Measurements from ENCODE around the gene ZNF821. TPM values are rescaled to one million over a fixed set of nuclear protein-coding genes. Genes with fewer than 3 reads are reported as not detected.
A peak's percentile ranks its signal among the peaks of the same experiment; 100 is the strongest.

The ZNF821 gene
- total RNA-seq, 2 experiments from 2014 or later, result 3.7 to 4.1 TPM

DNA sequence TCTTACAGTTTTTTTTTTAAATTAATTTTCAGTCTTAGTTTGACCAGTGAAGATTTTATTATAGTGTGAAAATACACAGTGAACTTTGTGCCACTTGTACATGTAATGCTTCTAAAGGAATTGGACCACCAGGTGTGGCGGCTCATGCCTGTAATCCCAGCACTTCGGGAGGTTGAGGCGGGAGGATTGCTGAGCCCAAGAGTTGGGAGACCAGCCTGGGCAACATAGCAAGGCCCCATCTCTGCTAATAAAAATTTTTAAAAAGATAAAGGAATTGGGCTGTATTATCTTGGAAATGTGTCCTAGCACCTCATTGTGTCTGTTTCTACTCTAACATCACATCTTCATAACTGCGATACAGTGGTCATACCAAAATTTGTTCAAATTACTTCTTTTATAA lies 15.2 kb upstream of the ZNF821 start:
- ATAC-seq (no peak), DNase-seq (no peak)
- Mint-ChIP-seq H3K36me3 (ENCODE audit: low read depth) (peaks cover 23% of the 10 kb centered on the region), H3K4me3 (no peak overlapping the region), H3K9me3 (ENCODE audit: insufficient read depth) (no peaks in the 10 kb centered on the region), H3K27ac (no peak overlapping the region), H3K27me3 (ENCODE audit: low read depth) (no peaks in the 10 kb centered on the region), H3K4me1 (ENCODE audit: low read depth) (peaks cover 32% of the 10 kb centered on the region)
- POLR2A ChIA-PET, result interaction anchor here (0.6 kb wide), 1 partner anchor 58 kb away, joined by 3 read pairs; no protein-coding TSS in a partner anchor
- CTCF ChIA-PET, result interaction anchor here (3.1 to 3.3 kb wide), 2 partner anchors 16 to 62 kb away, joined by 16 to 18 read pairs; partner anchors contain the start of gene ZNF821

DNA sequence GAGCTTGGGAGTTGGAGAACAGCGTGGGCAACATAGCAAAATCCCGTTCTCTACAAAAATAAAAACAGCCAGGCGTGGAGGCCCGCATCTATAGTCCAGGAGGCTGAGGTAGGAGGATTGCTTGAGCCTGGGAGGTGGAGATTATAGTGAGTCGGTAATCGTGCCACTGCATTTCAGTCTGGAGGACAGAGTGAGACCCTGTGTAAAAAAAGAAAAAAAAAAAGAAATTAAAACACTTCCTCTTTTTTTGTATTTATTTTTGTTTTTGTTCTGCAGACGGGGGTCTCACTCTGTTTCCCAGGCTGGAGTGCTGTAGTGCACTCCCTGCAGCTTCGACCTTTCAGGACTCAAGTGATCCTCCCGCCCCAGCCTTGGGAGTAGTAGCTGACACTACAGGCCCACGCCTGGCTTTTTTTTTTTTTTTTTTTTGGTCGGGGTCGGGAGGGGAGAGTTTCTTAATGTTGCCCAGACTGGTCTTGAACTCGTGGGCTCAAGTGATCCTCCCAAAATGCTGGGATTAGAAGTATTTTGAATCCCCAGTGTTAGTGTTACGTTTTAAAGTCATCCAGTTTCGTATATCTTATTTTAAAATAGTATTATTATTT lies 12.9 kb upstream of the ZNF821 start:
- POLR2A ChIA-PET, result interaction anchor here (0.9 to 3.1 kb wide), 5 partner anchors 8 to 88 kb away, joined by 5 to 28 read pairs (median 7); partner anchors contain the start of genes AP1G1, ATXN1L and ZNF821

DNA sequence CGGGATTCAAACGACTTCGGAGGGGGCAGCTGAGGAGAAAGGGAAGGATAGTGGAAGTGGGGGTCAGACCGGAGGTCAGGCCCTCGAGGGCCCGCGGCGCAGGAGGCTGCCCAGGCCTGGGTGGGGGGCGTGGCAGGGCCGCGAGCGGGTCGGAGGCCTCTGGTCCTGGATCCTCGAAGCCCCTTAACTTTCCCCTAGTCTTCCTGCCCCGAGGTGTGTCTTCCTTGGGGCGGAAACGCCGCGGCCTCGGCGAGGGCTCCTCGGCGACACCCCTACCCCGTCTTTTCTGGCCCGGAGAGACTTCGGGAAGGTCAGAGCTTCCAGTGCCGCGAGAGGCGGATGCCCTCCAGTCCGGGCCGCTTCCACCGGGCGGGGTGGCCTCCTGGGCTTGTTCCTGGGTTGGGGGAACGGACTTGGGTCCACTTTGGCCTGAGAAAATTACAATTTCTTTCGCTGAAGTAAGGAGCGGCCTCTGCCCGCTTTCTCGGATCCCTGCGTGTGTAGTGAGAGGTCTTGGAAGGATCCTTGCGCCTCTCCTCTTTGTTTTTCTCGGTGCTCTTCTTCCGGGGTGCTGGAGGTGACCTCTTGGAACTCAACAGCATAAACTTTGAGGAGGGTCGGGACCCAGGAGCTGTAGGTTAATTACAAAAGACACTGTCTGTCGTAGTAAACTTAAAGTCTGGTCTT lies 11.8 kb upstream of the ZNF821 start:
- ChIA-PET CTCF (interaction anchor here (1.6 to 6.5 kb wide), 2 partner anchors 12 to 66 kb away, joined by 6 to 65 read pairs; partner anchors contain the start of gene ZNF821), POLR2A (interaction anchor here (0.9 to 3.1 kb wide), 7 partner anchors 9 to 87 kb away, joined by 3 to 28 read pairs (median 5); partner anchors contain the start of genes AP1G1, ATXN1L and ZNF821)
- H3K4me3 Mint-ChIP-seq, result peak overlapping the region; percentile 97
- peak; percentile 37 for ATAC-seq
- H3K27me3 Mint-ChIP-seq (ENCODE audit: low read depth), result no peaks in the 10 kb centered on the region
- peaks cover 28% of the 10 kb centered on the region for H3K4me1 Mint-ChIP-seq (ENCODE audit: low read depth)
- H3K27ac Mint-ChIP-seq, result peak overlapping the region; percentile 97
- H3K9me3 Mint-ChIP-seq (ENCODE audit: insufficient read depth), result no peaks in the 10 kb centered on the region
- no peak for DNase-seq
- H3K36me3 Mint-ChIP-seq (ENCODE audit: low read depth), result peaks cover 14% of the 10 kb centered on the region

More for the DNA sequence above, 12.9 kb upstream of the ZNF821 start:
- DNase-seq (no peak), ATAC-seq (no peak)
- no peaks in the 10 kb centered on the region for H3K27me3 Mint-ChIP-seq (ENCODE audit: low read depth)
- peaks cover 25% of the 10 kb centered on the region for H3K4me1 Mint-ChIP-seq (ENCODE audit: low read depth)
- H3K4me3 Mint-ChIP-seq, result peak overlapping the region; percentile 97
- H3K9me3 Mint-ChIP-seq (ENCODE audit: insufficient read depth), result no peaks in the 10 kb centered on the region
- CTCF ChIA-PET, result interaction anchor here (1.0 to 6.5 kb wide), 5 partner anchors 14 to 65 kb away, joined by 3 to 65 read pairs (median 6); partner anchors contain the start of gene ZNF821
- H3K36me3 Mint-ChIP-seq (ENCODE audit: low read depth), result peaks cover 14% of the 10 kb centered on the region
- peak overlapping the region; percentile 67 for H3K27ac Mint-ChIP-seq

DNA sequence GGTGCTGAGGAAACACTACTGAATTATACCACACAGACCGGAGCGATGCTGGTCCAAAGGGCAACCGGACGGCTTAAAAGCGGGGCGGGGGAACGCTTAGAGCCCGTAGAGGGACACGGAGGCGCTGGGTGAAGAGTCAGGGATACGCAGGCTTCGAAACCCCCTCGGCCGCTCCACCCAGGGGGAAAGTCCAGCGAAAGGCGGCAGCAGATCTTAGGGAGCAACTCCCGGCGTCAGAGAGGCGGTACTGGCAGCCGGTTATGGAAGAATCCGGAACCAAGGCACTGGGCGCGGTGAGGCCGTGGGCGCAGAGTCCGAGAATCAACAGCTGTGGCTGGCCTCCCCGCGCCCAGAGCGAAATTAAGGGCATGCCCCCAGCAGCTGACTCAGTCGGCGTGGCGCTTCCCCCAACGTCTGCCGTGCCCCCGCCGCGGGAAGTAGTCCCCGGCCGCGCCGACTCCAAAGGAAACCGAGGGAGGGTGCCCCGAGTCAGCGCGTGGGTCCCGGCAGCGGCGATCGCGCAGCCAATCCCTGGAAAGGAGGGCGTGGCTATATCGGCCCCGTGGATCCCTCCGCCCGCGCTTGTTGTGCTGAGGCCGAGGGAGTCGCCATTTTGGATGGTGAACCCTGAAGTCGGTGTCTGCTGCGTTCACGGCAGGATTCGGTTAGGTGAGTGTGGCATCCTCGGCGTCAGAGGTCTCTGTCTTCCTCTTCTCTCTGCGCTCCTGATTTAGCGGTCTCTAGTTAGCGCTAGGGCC lies 11.1 kb upstream of the ZNF821 start, which contains the start of gene IST1:
Gene IST1, plus strand, starts transcription at position 611 of the 758 bp plus-strand sequence. CDS start 20,110 bp downstream, outside the sequence.
- peaks cover 24% of the 10 kb centered on the region for H3K4me1 Mint-ChIP-seq (ENCODE audit: low read depth)
- peak within 1 kb of the TSS; percentile 97 for H3K4me3 Mint-ChIP-seq
- DNase-seq (peak; percentile 99), ATAC-seq (peak; percentile 95)
- POLR2A ChIA-PET, result interaction anchor here (0.7 to 3.1 kb wide), 8 partner anchors 10 to 123 kb away, joined by 3 to 28 read pairs (median 4); partner anchors contain the start of genes AP1G1 and ZNF821
- H3K27ac Mint-ChIP-seq, result peak within 1 kb of the TSS; percentile 97
- CTCF ChIA-PET, result interaction anchor here (1.5 to 6.5 kb wide), 3 partner anchors 12 to 48 kb away, joined by 3 to 65 read pairs (median 3); partner anchors contain the start of gene ZNF821
- peaks cover 14% of the 10 kb centered on the region for H3K36me3 Mint-ChIP-seq (ENCODE audit: low read depth)
- no peaks in the 10 kb centered on the region for H3K9me3 Mint-ChIP-seq (ENCODE audit: insufficient read depth)
- no peaks in the 10 kb centered on the region for H3K27me3 Mint-ChIP-seq (ENCODE audit: low read depth)

DNA sequence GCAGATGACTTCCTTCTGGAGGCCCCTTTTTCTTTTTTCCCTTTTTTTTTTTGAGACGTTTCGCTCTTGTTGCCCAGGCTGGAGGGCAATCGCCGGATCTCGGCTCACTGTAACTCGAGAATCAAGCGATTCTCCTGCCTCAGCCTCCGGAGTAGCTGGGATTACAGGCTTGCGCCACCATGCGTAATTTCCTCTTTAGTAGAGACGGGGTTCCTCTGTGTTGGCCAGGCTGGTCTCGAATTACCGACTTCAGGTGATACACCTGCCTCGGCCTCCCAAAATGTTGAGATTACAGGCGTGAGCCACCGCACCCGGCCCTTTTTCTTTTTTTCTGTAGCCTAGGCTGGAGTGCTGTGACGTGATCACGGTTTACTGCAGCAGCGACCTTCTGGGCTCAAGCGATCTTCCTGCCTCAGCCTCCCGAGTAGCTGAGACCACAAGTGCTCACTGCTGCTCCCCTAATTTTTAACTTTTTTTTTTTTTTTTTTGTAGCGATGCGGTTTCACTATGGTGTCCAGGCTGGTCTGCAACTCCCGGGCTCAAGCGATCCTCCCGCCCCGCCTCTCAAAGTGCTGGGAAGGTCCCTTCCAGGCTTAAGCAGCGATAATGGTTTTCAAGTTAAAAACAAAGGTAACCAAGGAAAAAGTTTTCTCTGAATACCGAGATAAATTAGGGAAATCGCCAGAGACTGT lies 10.4 kb upstream of the ZNF821 start:
- ChIA-PET CTCF (interaction anchor here (0.8 to 6.5 kb wide), 7 partner anchors 9 to 86 kb away, joined by 3 to 65 read pairs (median 3); partner anchors contain the start of genes AP1G1 and ZNF821), POLR2A (interaction anchor here (0.6 to 3.1 kb wide), 7 partner anchors 11 to 86 kb away, joined by 3 to 28 read pairs (median 4); partner anchors contain the start of genes AP1G1 and ZNF821)
- DNase-seq (peak; percentile 44), ATAC-seq (peak; percentile 12)
- H3K27me3 Mint-ChIP-seq (ENCODE audit: low read depth), result peaks cover 4% of the 10 kb centered on the region
- H3K4me3 Mint-ChIP-seq, result peak overlapping the region; percentile 97
- H3K36me3 Mint-ChIP-seq (ENCODE audit: low read depth), result peaks cover 14% of the 10 kb centered on the region
- peaks cover 20% of the 10 kb centered on the region for H3K4me1 Mint-ChIP-seq (ENCODE audit: low read depth)
- no peaks in the 10 kb centered on the region for H3K9me3 Mint-ChIP-seq (ENCODE audit: insufficient read depth)
- peak overlapping the region; percentile 97 for H3K27ac Mint-ChIP-seq

DNA sequence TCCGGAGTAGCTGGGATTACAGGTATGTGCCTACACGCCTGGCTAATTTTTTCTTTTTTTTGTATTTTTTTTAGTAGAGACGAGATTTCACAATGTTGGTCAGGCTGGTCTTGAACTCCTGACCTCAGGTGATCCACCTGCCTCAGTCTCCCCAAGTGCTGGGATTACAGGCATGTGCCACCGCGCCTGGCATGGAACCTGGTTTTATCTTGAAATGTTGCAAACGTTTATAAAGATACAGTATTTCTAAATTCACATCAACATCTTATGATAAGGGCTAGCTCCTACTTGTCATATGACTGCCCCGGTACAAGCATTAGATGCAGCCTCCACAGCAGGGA lies 9.9 kb upstream of the ZNF821 start:
- Mint-ChIP-seq H3K27ac (peak overlapping the region; percentile 97), H3K9me3 (ENCODE audit: insufficient read depth) (no peaks in the 10 kb centered on the region), H3K27me3 (ENCODE audit: low read depth) (peaks cover 4% of the 10 kb centered on the region), H3K4me1 (ENCODE audit: low read depth) (peaks cover 17% of the 10 kb centered on the region), H3K4me3 (peak overlapping the region; percentile 97), H3K36me3 (ENCODE audit: low read depth) (peaks cover 12% of the 10 kb centered on the region)
- ATAC-seq, result no peak
- DNase-seq, result no peak
- CTCF ChIA-PET, result interaction anchor here (0.8 to 6.5 kb wide), 7 partner anchors 9 to 86 kb away, joined by 3 to 65 read pairs (median 3); partner anchors contain the start of genes AP1G1 and ZNF821
- POLR2A ChIA-PET, result interaction anchor here (0.6 to 3.1 kb wide), 6 partner anchors 10 to 114 kb away, joined by 3 to 28 read pairs (median 4); partner anchors contain the start of genes AP1G1 and ZNF821

DNA sequence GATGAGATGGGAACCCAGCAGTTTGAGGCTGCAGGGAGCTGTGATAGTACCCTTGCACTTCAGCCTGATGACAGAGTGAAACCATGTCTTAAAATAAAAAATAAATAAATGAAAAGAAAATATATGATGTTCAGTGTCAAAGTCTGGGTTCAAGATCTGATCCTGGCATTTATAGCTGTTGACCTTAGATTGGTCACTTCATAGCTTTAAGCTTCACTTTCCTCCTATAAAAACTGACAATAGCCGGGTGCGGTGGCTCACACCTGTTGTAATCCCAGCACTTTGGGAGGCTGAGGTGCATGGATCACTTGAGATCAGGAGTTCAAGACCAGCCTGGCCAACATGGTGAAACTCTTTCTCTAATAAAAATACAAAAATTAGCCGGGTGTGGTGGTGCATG lies 5.2 kb upstream of the ZNF821 start:
- peaks cover 18% of the 10 kb centered on the region for H3K4me1 Mint-ChIP-seq (ENCODE audit: low read depth)
- no peaks in the 10 kb centered on the region for H3K9me3 Mint-ChIP-seq (ENCODE audit: insufficient read depth)
- H3K4me3 Mint-ChIP-seq, result no peak overlapping the region
- peaks cover 19% of the 10 kb centered on the region for H3K27me3 Mint-ChIP-seq (ENCODE audit: low read depth)
- DNase-seq, result no peak
- no peaks in the 10 kb centered on the region for H3K36me3 Mint-ChIP-seq (ENCODE audit: low read depth)
- no peak overlapping the region for H3K27ac Mint-ChIP-seq
- CTCF ChIA-PET, result no interaction called here
- POLR2A ChIA-PET, result interaction anchor here (0.6 to 1.4 kb wide), 2 partner anchors 81 to 203 kb away, joined by 3 to 4 read pairs; partner anchors contain the start of gene AP1G1
- ATAC-seq, result no peak

DNA sequence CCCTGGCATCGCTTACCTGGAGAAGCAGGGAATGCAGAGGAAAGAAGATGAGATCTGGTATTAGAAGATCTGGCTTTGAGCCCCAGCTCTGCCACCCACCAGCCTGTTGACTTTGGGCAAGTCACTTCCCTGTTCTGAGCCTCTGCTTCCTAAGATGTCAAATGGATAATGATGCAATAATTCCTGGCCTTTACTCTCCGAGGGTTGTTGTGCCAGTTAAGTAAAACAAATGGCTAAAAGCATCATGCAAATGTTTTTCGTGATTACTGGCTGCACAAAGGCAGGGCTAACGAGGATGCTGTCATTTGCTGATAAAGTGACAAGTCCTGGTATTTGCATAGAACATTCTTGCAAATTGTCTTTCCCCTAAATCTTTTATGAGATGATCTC lies 1.3 kb upstream of the ZNF821 start:
- H3K4me1 Mint-ChIP-seq (ENCODE audit: low read depth), result peaks cover 40% of the 10 kb centered on the region
- H3K4me3 Mint-ChIP-seq, result peak overlapping the region; percentile 62
- H3K27ac Mint-ChIP-seq, result peak overlapping the region; percentile 43
- no peak for DNase-seq
- no peaks in the 10 kb centered on the region for H3K36me3 Mint-ChIP-seq (ENCODE audit: low read depth)
- H3K9me3 Mint-ChIP-seq (ENCODE audit: insufficient read depth), result no peaks in the 10 kb centered on the region
- ChIA-PET POLR2A (interaction anchor here (0.7 to 3.5 kb wide), 2 partner anchors 10 to 11 kb away, joined by 5 to 27 read pairs; partner anchors contain the start of gene IST1), CTCF (interaction anchor here (1.0 to 5.3 kb wide), 2 partner anchors 8 to 13 kb away, joined by 3 to 65 read pairs; partner anchors contain the start of gene IST1)
- peaks cover 19% of the 10 kb centered on the region for H3K27me3 Mint-ChIP-seq (ENCODE audit: low read depth)
- ATAC-seq, result no peak

DNA sequence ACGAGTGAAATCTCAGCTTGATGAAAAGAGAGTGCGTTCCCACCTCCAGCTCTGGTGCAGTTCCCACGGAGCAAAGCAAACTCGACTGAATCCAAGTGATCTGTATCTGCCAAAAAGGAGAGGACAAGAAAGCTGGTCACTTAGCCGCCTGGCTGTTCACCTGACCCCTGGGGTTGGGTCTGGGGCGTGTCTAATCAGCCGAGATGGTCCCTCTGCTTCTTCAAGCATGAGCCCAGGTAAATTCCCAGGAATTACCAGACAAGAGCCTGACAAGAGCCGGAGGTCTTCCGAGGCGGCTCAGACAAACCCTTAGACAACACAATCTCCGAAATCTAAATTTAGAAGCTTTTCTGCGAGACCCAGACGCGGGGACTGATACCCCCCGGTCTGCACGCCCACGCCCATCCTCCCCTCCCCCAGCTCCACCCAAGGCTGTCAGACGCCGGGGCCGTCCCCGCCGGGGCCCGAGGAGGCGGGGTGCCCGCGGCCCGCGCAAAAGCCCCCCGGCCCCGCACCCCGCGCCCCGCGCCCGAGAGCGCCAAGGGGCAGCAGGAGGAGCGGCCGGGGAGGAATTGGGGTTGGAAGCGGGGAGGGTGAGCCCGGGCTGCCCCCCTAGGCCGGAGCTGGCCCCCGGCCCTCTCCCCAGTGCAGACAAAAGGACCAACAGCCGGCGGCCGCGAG lies 674 bp downstream of the ZNF821 start:
- CTCF ChIA-PET, result interaction anchor here (0.6 to 5.3 kb wide), 32 partner anchors 10 to 471 kb away, joined by 3 to 80 read pairs (median 6); partner anchors contain the start of genes AP1G1, ATXN1L, DHODH and IST1
- POLR2A ChIA-PET, result interaction anchor here (0.6 to 4.4 kb wide), 10 partner anchors 11 to 78 kb away, joined by 3 to 42 read pairs (median 6); partner anchors contain the start of genes AP1G1, ATXN1L and IST1
- peaks cover 14% of the 10 kb centered on the region for H3K36me3 Mint-ChIP-seq (ENCODE audit: low read depth)
- H3K4me1 Mint-ChIP-seq (ENCODE audit: low read depth), result peaks cover 48% of the 10 kb centered on the region
- DNase-seq, result peak; percentile 51
- peaks cover 21% of the 10 kb centered on the region for H3K27me3 Mint-ChIP-seq (ENCODE audit: low read depth)
- no peaks in the 10 kb centered on the region for H3K9me3 Mint-ChIP-seq (ENCODE audit: insufficient read depth)
- H3K27ac Mint-ChIP-seq, result peak overlapping the region; percentile 47
- peak overlapping the region; percentile 74 for H3K4me3 Mint-ChIP-seq
- ATAC-seq, result peak; percentile 21
